Central memory CD8-positive, alpha-beta T cell (primary cell): ENCODE data around the gene ZNF467.

Experiments used
- ATAC-seq: fragments of 150-1000 bp; cut with Tn5 transposase; replicated peaks from 2 replicates; pipeline ENCODE4 v1.10.0; 2022; ENCODE audit warnings: mild to moderate bottlenecking, moderate FRiP score, moderate number of reproducible peaks; ENCODE audit not compliant: poor library complexity, severe bottlenecking; ENCODE audit errors: extremely low read depth
- DNase-seq, 2 donors: peaks; one replicate each; pipeline ENCODE4 v3.0.0; 2021; ENCODE audit warnings: low spot score in 2 of 2
- H3K27ac Mint-ChIP-seq: one replicate; pipeline ENCODE4 v1.8.0; 2022; ENCODE audit warnings: low read depth, mild to moderate bottlenecking, moderate library complexity, mixed read lengths
- H3K27me3 Mint-ChIP-seq: one replicate; pipeline ENCODE4 v1.8.0; 2022; ENCODE audit warnings: mixed read lengths
- H3K36me3 Mint-ChIP-seq: one replicate; pipeline ENCODE4 v1.8.0; 2022; ENCODE audit warnings: mild to moderate bottlenecking, moderate library complexity, mixed read lengths; ENCODE audit not compliant: insufficient read depth
- H3K4me1 Mint-ChIP-seq: one replicate; pipeline ENCODE4 v1.8.0; 2022; ENCODE audit warnings: mixed read lengths
- H3K4me3 Mint-ChIP-seq: one replicate; pipeline ENCODE4 v1.8.0; 2022; ENCODE audit warnings: mild to moderate bottlenecking, moderate library complexity, mixed read lengths
- H3K9me3 Mint-ChIP-seq: one replicate; pipeline ENCODE4 v1.8.0; 2022; ENCODE audit warnings: mixed read lengths

ZNF467 gene

GRCh38 chr7:149719050-149719899 is 54.1 kb downstream of the ZNF467 start:
- Mint-ChIP-seq H3K9me3 (no peaks in the 10 kb centered on the region), H3K4me1 (peaks cover 30% of the 10 kb centered on the region), H3K36me3 (peaks cover 14% of the 10 kb centered on the region), H3K27ac (no peak overlapping the region), H3K4me3 (no peak overlapping the region), H3K27me3 (no peaks in the 10 kb centered on the region)
- DNase-seq (no peak), ATAC-seq (no peak)

- no peaks in the 10 kb centered on the region for H3K27me3 Mint-ChIP-seq
- H3K36me3 Mint-ChIP-seq: peaks cover 14% of the 10 kb centered on the region
- H3K9me3 Mint-ChIP-seq: no peaks in the 10 kb centered on the region
- H3K27ac Mint-ChIP-seq: no peak overlapping the region
- peaks cover 30% of the 10 kb centered on the region for H3K4me1 Mint-ChIP-seq
- H3K4me3 Mint-ChIP-seq: no peak overlapping the region
- DNase-seq: no peak
- ATAC-seq: no peak
Observed at GRCh38 chr7:149718730-149719049, 54.7 kb downstream of the ZNF467 start.

GRCh38 chr7:149717481-149717880 is 55.9 kb downstream of the ZNF467 start:
- ATAC-seq (no peak), DNase-seq (no peak)
- H3K9me3 Mint-ChIP-seq: no peaks in the 10 kb centered on the region
- peaks cover 30% of the 10 kb centered on the region for H3K4me1 Mint-ChIP-seq
- no peaks in the 10 kb centered on the region for H3K27me3 Mint-ChIP-seq
- peaks cover 11% of the 10 kb centered on the region for H3K36me3 Mint-ChIP-seq
- no peak overlapping the region for H3K4me3 Mint-ChIP-seq
- H3K27ac Mint-ChIP-seq: no peak overlapping the region

GRCh38 chr7:149716932-149717307 is 56.5 kb downstream of the ZNF467 start:
- ATAC-seq (no peak), DNase-seq (no peak)
- H3K36me3 Mint-ChIP-seq: peaks cover 11% of the 10 kb centered on the region
- H3K27ac Mint-ChIP-seq: no peak overlapping the region
- no peaks in the 10 kb centered on the region for H3K27me3 Mint-ChIP-seq
- no peaks in the 10 kb centered on the region for H3K9me3 Mint-ChIP-seq
- H3K4me3 Mint-ChIP-seq: no peak overlapping the region
- peaks cover 30% of the 10 kb centered on the region for H3K4me1 Mint-ChIP-seq

GRCh38 chr7:149716007-149716931 is 57.1 kb downstream of the ZNF467 start:
- no peak for DNase-seq
- Mint-ChIP-seq H3K27ac (peak overlapping the region; percentile 83), H3K4me3 (peak overlapping the region; percentile 69), H3K36me3 (peaks cover 9% of the 10 kb centered on the region), H3K4me1 (peaks cover 30% of the 10 kb centered on the region), H3K9me3 (peaks cover 6% of the 10 kb centered on the region), H3K27me3 (no peaks in the 10 kb centered on the region)
- no peak for ATAC-seq

- Mint-ChIP-seq H3K36me3 (peaks cover 5% of the 10 kb centered on the region), H3K27me3 (no peaks in the 10 kb centered on the region), H3K9me3 (peaks cover 11% of the 10 kb centered on the region), H3K27ac (peak overlapping the region; percentile 83), H3K4me3 (peak overlapping the region; percentile 69), H3K4me1 (peaks cover 26% of the 10 kb centered on the region)
- DNase-seq (no peak), ATAC-seq (no peak)
Observed at GRCh38 chr7:149715476-149715875, 57.9 kb downstream of the ZNF467 start.

GRCh38 chr7:149714910-149715471 is 58.4 kb downstream of the ZNF467 start:
- H3K4me1 Mint-ChIP-seq: peaks cover 21% of the 10 kb centered on the region
- ATAC-seq (peak; percentile 51), DNase-seq (peak in 1 of 2 donors; percentile 34)
- H3K27me3 Mint-ChIP-seq: no peaks in the 10 kb centered on the region
- H3K27ac Mint-ChIP-seq: peak overlapping the region; percentile 83
- peak overlapping the region; percentile 69 for H3K4me3 Mint-ChIP-seq
- peaks cover 11% of the 10 kb centered on the region for H3K9me3 Mint-ChIP-seq
- H3K36me3 Mint-ChIP-seq: peaks cover 4% of the 10 kb centered on the region
